Lower leg skin (tissue), 3 donors: ENCODE results near the gene FOXP4.

Experiments used
- CTCF ChIP-seq, 3 donors: fragments of 450-650 bp; IDR thresholded peaks; one replicate each; pipeline ENCODE4 v1.5.1; 2016; ENCODE audit warnings: antibody characterized with exemption in 3 of 3, mild to moderate bottlenecking in 3 of 3, moderate library complexity in 2 of 3
- POLR2A ChIP-seq, 2 donors: fragments of 450-650 bp; IDR thresholded peaks; one replicate each; pipeline ENCODE4 v1.6.1; 2016 to 2017; ENCODE audit warnings: antibody characterized with exemption in 2 of 2, mild to moderate bottlenecking in 1 of 2, moderate library complexity in 1 of 2

- TF ChIP-seq CTCF (IDR thresholded peaks at IDR 0.05) (no peak), POLR2A (IDR thresholded peaks at IDR 0.05) (no peak)
Observed at GRCh38 chr6:41524634-41525011, 21.6 kb upstream of the FOXP4 start.
